NCI-H2107 (cell line): ENCODE measurements around the gene HEXA.
A peak's percentile ranks its signal among the peaks of the same experiment; 100 is the strongest.
"Not testable (repeated sequence)": the region's sequence is repeated elsewhere in the genome, so short reads cannot be mapped to it uniquely, and the experiment has no call there.

ENCODE experiments used
- DNase-seq: peaks from one replicate; lab custom pipeline; 2025; lab: John Stamatoyannopoulos, UW

The HEXA gene

DNA sequence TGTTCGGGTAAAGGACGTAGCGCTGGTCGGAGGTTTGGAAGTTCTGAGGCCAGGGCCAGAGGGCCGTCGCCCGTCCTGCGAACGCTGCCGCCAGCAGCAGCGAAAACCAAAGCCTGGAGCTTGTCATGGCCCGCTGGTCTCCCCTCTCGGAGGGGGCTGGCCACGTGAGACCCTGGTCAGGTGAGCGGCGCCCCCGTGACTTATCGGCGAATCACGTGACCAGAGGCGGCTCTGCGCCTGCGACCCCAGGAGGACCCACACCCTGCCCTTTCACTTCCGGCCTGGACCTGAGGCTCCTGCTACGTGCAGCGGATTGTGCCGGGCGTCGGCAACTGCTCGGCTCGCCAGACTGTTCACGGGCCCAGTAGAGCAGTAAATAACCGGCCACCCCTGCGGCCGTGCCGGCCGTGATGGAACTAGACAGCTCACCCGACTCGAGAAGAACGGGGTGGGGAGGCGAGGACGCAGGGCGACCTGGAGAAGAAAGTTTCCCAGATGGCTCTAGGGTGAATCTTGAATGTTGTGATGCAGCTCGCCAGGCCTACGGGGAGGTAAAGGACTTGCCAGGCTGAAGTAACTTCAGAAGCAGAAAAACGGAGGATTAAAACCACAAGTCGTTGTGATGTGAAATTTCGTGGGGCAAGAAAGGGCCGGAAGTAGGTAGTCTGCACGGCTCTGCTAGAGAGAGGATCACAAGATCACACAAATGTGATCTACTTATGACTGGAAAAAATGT lies at the start of gene HEXA:
Gene HEXA (minus strand): TSS at position 169 of the 736 bp plus-strand sequence. CDS start 42 bp downstream, at position 127.
- peak; percentile 73 for DNase-seq

- DNase-seq, result no peak
These were observed 47.4 kb upstream of the HEXA start for GRCh38 chr15:72423256-72423655.

GRCh38 chr15:72421484-72421883 lies 45.7 kb upstream of the HEXA start:
- no peak for DNase-seq

- DNase-seq, result no peak
These were observed 44.8 kb upstream of the HEXA start for GRCh38 chr15:72420576-72420975.

DNA sequence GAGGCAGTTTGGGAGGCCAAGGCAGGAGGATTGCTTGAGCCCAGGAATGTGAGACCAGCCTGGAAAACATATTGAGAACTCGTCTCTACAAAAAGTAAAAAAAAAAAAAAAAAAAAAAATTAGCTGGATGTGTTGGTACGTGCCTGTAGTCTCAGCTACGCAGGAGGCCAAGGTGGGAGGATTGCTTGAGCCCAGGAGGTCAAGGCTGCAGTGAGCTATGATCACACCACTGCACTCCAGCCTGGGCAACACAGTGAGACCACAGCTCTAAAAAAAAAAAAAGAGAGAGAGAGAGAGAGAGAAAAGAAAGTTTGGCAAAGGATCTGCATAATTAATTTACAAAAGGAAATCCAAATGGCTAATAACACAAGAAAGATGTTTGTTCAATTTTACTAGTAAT lies 44.0 kb upstream of the HEXA start:
- DNase-seq, result not testable (repeated sequence)

GRCh38 chr15:72415304-72415703 lies 39.5 kb upstream of the HEXA start:
- no peak for DNase-seq

- not testable (repeated sequence) for DNase-seq
These were observed 37.5 kb upstream of the HEXA start for GRCh38 chr15:72413337-72413736.

GRCh38 chr15:72411544-72411943 lies 35.7 kb upstream of the HEXA start:
- DNase-seq, result no peak

DNA sequence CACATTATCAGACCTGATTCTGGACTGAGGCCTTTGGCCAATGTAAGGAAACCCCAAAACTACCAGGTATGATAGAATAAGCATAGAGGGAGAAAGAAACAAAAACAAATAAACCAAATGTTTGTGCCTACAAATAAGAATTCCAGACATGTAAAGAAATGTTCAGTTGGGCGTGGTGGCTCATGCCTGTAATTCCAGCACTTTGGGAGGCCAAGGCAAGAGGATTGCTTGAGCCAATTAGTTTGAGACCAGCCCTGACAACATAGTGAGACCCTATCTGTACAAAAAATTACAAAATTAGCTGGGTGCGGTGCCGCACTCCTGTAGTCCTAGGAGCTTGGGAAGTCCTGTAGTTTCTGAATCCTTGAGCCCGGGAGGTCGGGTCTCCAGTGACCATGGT lies 35.3 kb upstream of the HEXA start:
- no peak for DNase-seq

GRCh38 chr15:72406936-72407335 lies 31.1 kb upstream of the HEXA start:
- no peak for DNase-seq

DNA sequence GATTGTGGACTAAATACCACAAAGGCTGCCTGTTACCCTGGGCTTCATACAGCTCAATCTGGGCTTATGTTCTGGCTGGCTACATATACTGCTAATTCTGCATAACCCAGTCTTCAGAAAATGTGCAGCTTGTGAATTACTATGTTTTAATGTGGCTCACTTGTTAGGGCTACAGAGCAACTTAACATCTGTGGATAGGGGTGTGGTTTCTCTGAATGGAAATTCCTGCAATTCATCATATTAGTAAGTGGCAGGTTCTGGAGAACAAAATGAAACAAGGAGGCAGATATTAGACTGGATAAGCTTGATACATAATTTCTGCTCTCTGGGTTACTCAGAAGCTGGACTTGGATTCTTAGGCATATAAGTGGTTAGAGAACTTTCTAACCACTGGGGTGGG lies 29.0 kb upstream of the HEXA start:
- no peak for DNase-seq

DNA sequence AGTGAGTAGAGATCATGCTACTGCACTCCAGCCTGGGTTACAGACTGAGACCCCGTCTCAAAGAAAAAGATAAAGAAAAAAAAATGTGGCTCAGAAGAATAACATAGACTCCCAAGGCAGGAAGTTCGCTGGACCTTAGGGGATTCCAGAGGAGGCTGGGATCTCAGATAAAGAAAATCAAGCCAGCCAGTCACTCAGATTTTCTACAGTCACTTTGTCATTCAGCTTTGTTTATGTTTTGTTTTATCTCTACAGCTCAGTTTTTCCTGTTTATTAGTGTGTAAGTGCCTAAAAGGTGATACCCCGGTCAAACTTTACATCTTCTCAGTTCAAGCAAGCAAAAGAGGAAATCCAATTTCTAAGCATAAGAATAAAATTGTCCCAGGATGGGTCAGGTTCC lies 28.5 kb upstream of the HEXA start:
- no peak for DNase-seq

GRCh38 chr15:72402726-72403125 lies 26.9 kb upstream of the HEXA start:
- DNase-seq, result no peak

- DNase-seq, result no peak
These were observed 22.8 kb upstream of the HEXA start for GRCh38 chr15:72398648-72399047.

DNA sequence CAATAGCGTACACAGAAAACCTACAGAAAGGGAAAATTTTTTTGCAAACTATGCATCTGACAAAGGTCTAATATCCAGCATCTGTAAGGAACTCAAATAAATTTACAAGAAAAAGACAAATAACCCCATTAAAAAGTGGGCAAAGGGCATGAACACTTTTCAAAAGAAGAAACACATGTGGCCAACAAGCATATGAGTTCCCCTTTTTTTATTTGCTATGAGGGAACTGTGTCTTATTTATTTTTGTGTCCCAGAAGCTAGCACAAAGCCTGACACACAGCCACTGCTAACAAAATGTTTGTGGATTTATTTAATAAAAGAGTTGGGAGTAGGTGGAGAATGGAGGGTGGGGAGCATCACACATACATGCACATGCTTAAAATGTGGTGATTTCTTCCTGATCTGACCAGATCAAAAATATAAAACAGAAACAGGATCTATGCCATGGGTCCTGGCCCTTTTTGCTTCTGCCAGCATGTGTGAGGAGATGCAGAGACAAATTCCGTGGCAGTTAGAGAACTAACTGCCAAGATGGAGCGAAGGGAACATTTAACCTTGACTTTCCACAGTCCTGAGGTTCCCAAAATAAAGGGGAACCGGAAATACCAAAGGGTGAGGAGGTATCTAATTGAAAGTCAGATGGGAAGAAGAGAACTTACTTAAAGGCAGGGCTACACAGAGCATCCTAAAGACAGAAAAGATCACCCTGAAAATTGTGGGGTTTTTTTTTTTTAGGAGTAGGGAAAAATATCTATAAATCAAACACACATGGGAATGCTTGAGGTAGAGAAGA lies 22.2 kb upstream of the HEXA start, which contains the start of gene TMEM202:
Gene TMEM202 (plus strand): TSS at position 510 of the 793 bp plus-strand sequence. CDS start 22 bp downstream, at position 532.
- DNase-seq, result no peak

DNA sequence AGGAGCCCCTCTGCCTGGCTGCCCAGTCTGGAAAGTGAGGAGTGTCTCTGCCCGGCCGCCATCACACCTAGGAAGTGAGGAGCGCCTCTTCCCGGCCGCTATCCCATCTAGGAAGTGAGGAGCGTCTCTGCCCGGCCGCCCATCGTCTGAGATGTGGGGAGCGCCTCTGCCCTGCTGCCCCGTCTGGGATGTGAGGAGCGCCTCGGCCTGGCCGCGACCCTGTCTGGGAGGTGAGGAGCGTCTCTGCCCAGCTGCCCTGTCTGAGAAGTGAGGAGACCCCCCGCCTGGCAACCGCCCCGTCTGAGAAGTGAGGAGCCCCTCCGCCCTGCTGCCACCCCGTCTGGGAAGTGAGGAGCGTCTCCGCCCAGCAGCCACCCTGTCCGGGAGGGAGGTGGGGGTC lies 20.5 kb upstream of the HEXA start:
- DNase-seq, result not testable (repeated sequence)

GRCh38 chr15:72389231-72389630 lies 13.4 kb upstream of the HEXA start:
- DNase-seq, result no peak

- DNase-seq, result no peak
These were observed 11.9 kb upstream of the HEXA start for GRCh38 chr15:72387741-72388140.

DNA sequence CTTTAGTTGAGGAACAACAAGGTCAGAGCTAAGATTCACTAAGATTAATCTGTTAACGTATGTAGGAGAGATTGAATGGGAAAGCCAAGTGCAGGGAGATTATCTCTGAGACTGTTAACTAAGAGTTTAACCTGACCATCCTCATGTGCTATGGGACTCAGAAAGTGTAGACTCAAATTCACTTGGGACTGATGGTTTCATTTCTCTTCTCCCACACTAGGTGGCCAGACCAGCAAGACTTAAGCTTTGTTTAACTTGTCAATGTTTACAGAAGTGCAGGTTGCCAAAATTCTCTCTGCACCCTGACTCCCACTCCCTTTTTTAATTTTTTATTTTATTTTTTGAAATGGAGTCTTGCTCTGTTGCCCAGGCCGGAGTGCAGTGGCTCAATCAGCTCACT lies 6.3 kb upstream of the HEXA start:
- DNase-seq, result no peak

- DNase-seq, result no peak
These were observed 4.9 kb upstream of the HEXA start for GRCh38 chr15:72380743-72381142.

DNA sequence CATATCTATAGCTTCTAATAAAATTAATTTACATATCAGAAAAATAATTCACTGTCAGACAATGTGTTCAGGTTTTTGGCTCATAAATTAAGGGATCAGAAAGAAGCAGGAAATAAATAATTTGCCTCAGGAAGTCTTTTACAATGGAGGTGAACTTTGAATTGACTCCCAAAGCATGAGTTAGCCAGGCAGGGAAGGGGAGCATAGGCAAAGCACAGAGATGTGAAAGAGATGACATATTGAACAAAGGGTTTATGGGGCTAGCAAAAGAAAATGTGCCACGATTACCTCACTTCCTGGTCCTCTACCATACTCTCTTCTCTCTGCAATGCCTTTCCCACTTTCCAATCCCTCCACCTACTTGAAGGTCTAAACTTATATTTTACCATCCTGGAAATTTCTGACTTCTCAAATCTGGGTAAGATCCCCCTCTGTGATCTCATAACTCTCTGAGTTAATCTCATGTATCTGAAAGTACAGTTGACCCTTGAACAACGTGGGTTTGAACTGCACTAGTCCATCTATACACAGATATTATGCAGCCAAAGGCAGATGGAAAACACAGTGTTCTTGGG lies 4.1 kb upstream of the HEXA start:
- DNase-seq, result no peak

GRCh38 chr15:72379106-72379505 lies 3.3 kb upstream of the HEXA start:
- DNase-seq, result not testable (repeated sequence)

DNA sequence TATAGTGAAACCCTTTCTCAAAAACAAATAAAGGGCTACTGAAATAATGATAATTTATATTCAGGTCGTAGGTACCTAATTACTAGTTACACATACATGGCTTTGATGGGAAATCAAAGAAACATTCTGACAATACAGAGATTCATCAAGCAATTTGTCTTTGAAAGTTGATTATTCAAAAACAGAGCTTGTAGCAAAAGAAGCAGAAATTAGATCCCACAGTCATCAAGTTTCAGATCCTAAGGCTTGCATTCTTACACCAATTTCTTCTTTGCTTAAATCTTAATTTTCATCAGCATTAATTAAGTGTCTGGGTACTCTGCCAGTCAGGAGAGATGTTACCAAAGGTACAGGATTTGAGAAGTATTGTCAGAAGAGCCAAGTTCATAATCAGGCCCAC lies 1.5 kb upstream of the HEXA start:
- no peak for DNase-seq
